GM12878 (cell line): Measurements from ENCODE around the gene CCNL1. TPM values are rescaled to one million over a fixed set of nuclear protein-coding genes. Genes with fewer than 3 reads are reported as not detected.

Experiments
- BACH1 ChIP-seq: fragments of 450-650 bp; IDR thresholded peaks from 2 replicates; pipeline ENCODE4 v1.6.1; 2017; ENCODE audit warnings: mild to moderate bottlenecking, borderline replicate concordance
- CBFB ChIP-seq: IDR thresholded peaks from 2 replicates; pipeline ENCODE4 v1.6.1; 2016; ENCODE audit warnings: antibody characterized with exemption, low read depth
- CBX3 ChIP-seq: fragments of 200-600 bp; sonication (generic); IDR thresholded peaks from 2 replicates; pipeline ENCODE4 v1.6.1; 2016; ENCODE audit warnings: low read depth, borderline replicate concordance
- CEBPZ ChIP-seq: fragments of 150-350 bp; IDR thresholded peaks from 2 replicates; pipeline ENCODE4 v1.6.1; 2016; ENCODE audit warnings: low read depth, low read length
- E2F8 ChIP-seq: fragments of 450-650 bp; IDR thresholded peaks from 2 replicates; pipeline ENCODE4 v1.6.1; 2018; ENCODE audit warnings: mild to moderate bottlenecking, low read depth, moderate library complexity; ENCODE audit not compliant: partially characterized antibody
- FOXM1 ChIP-seq: IDR thresholded peaks from 2 replicates; pipeline ENCODE4 v1.6.1; 2012; ENCODE audit warnings: low read depth, mild to moderate bottlenecking, inconsistent platforms, low read length, moderate library complexity
- HSF1 ChIP-seq: fragments of 150-350 bp; IDR thresholded peaks from 2 replicates; pipeline ENCODE4 v1.6.1; 2014; ENCODE audit warnings: mild to moderate bottlenecking, low read depth, low read length
- IKZF1 ChIP-seq: fragments of 450-650 bp; conservative IDR thresholded peaks from 2 replicates; pipeline ENCODE4 v1.6.1; 2017; ENCODE audit warnings: antibody characterized with exemption, mild to moderate bottlenecking
- IRF5 ChIP-seq: fragments of 450-650 bp; IDR thresholded peaks from 2 replicates; pipeline ENCODE4 v1.6.1; 2017; ENCODE audit warnings: borderline replicate concordance
- JUND ChIP-seq: IDR thresholded peaks from 2 replicates; pipeline ENCODE4 v1.6.1; 2012; ENCODE audit warnings: low read depth, mild to moderate bottlenecking, low read length, improper control_type of control experiment, moderate library complexity
- KAT2A ChIP-seq: conservative IDR thresholded peaks from 2 replicates; pipeline ENCODE4 v1.6.1; 2011; ENCODE audit warnings: low read depth, low read length; ENCODE audit not compliant: control insufficient read depth
- PAX5 ChIP-seq: IDR thresholded peaks from 2 replicates; pipeline ENCODE4 v1.6.1; 2011; ENCODE audit warnings: low read depth, low read length, borderline replicate concordance
- PKNOX1 ChIP-seq: fragments of 450-650 bp; IDR thresholded peaks from 2 replicates; pipeline ENCODE4 v1.6.1; 2016; ENCODE audit warnings: mild to moderate bottlenecking
- RELA ChIP-seq: fragments of 450-650 bp; IDR thresholded peaks from 2 replicates; pipeline ENCODE4 v1.8.0; 2014; ENCODE audit warnings: borderline replicate concordance; ENCODE audit not compliant: partially characterized antibody
- SMAD5 ChIP-seq: IDR thresholded peaks from 2 replicates; pipeline ENCODE4 v1.6.1; 2016; ENCODE audit warnings: antibody characterized with exemption, low read depth
- ZNF274 ChIP-seq: IDR thresholded peaks from one replicate; pipeline ENCODE4 v1.8.0; 2011; ENCODE audit not compliant: insufficient read length, insufficient read depth
- ZNF384 ChIP-seq: IDR thresholded peaks from 2 replicates; pipeline ENCODE4 v1.6.1; 2012; ENCODE audit warnings: low read depth, mild to moderate bottlenecking, low read length, improper control_type of control experiment, borderline replicate concordance
- polyA plus RNA-seq, 11 experiments: library from polyadenylated mRNA; depleted of rRNA in 4 of 11; unstranded in 6 of 11; stranded (reverse) in 5 of 11; fragments of >200 nt; fragmentation: Nextera tagmentation in 4 of 11; fragmentation: Illumina TruSeq in 1 of 11; extraction: Ambion mirVana in 4 of 11; extraction: Trizol in 1 of 11; gene quantifications; 1 replicate in 1 of 11; 2 replicates in 10 of 11; pipeline versions ENCODE4 v1.2.1 to v1.2.3, GENCODE V29; 2011 to 2016; ENCODE audit warnings: inconsistent platforms in 2 of 11, missing spikeins in 2 of 11, low read depth in 1 of 11
- total RNA-seq, 4 experiments: library from RNA; depleted of rRNA in 3 of 4; stranded (reverse); fragments of >200 nt in 3 of 4; fragmentation: Illumina TruSeq in 1 of 4; extraction: Trizol in 1 of 4; gene quantifications; 2 replicates each; pipeline versions ENCODE4 v1.2.1 to v1.2.3, GENCODE V29; 2013 to 2021

CCNL1 gene
- total and polyA plus RNA-seq, 10 of the 15 experiments (the other 5 are each of a cell fraction or from before 2014, with no cell fraction given), result 22.2 to 174 (median 115) TPM

- TF ChIP-seq CEBPZ, result no peak
- no peak for TF ChIP-seq HSF1
- no peak for TF ChIP-seq IRF5
- TF ChIP-seq JUND, result no peak; the same call in 1 of the 2 replicates
- no peak for TF ChIP-seq PKNOX1
- TF ChIP-seq CBFB, result no peak
- TF ChIP-seq PAX5, result no peak
- TF ChIP-seq IKZF1, result 0 out of 2 replicates have a peak, but pooled peaks have one; percentile 41
- peak; percentile 70; the same call in 1 of the 2 replicates for TF ChIP-seq FOXM1
- TF ChIP-seq KAT2A, result no peak
- TF ChIP-seq BACH1, result no peak; the same call in 1 of the 2 replicates
- TF ChIP-seq CBX3, result no peak
- 0 out of 2 replicates have a peak, but pooled peaks have one; percentile 28 for TF ChIP-seq ZNF384
- no peak for TF ChIP-seq ZNF274
- TF ChIP-seq SMAD5, result no peak
- TF ChIP-seq E2F8, result no peak
- peak; percentile 81 for TF ChIP-seq RELA
These were observed 894 bp upstream of the CCNL1 start (continued) for GRCh38 chr3:157160658-157161424.
